LNCaP clone FGC (cell line): ENCODE data around the gene SLC27A3.
A peak's percentile ranks its signal among the peaks of the same experiment; 100 is the strongest.

Experiments
- DNase-seq: peaks from one replicate; pipeline ENCODE4 v3.0.0-alpha.2; 2011; ENCODE audit warnings: low read depth
- H3K4me3 ChIP-seq: 2 replicates; pipeline ENCODE4 v1.5.1; 2011; ENCODE audit warnings: mild to moderate bottlenecking, low read depth, low read length, control low read depth
- TF ChIP-seq, protein P1 (sequence below): IDR thresholded peaks from 2 replicates; pipeline ENCODE4 v1.5.1; 2012; ENCODE audit warnings: mild to moderate bottlenecking; ENCODE audit not compliant: control insufficient read depth, insufficient read depth; ENCODE audit errors: extremely low read depth

SLC27A3 gene

DNA sequence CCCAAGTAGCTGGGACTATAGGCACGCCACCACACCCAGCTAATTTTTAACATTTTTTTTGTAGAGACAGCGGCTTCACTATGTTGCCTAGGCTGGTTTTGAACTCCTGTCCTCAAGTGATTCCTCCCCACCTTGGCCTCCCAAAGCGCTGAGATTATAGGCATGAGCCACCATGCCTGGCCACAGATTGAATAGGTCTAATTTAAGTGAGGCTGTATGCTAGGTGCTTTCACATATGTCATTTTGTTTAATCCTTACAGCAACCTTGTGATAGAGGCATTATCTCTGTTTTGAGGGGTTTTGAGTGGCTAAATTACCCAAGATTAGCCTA is 40.2 kb upstream of the SLC27A3 start:
- DNase-seq = no peak
- no peak overlapping the region for H3K4me3 ChIP-seq
- TF ChIP-seq, protein P1, sequence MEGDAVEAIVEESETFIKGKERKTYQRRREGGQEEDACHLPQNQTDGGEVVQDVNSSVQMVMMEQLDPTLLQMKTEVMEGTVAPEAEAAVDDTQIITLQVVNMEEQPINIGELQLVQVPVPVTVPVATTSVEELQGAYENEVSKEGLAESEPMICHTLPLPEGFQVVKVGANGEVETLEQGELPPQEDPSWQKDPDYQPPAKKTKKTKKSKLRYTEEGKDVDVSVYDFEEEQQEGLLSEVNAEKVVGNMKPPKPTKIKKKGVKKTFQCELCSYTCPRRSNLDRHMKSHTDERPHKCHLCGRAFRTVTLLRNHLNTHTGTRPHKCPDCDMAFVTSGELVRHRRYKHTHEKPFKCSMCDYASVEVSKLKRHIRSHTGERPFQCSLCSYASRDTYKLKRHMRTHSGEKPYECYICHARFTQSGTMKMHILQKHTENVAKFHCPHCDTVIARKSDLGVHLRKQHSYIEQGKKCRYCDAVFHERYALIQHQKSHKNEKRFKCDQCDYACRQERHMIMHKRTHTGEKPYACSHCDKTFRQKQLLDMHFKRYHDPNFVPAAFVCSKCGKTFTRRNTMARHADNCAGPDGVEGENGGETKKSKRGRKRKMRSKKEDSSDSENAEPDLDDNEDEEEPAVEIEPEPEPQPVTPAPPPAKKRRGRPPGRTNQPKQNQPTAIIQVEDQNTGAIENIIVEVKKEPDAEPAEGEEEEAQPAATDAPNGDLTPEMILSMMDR = no peak

DNA sequence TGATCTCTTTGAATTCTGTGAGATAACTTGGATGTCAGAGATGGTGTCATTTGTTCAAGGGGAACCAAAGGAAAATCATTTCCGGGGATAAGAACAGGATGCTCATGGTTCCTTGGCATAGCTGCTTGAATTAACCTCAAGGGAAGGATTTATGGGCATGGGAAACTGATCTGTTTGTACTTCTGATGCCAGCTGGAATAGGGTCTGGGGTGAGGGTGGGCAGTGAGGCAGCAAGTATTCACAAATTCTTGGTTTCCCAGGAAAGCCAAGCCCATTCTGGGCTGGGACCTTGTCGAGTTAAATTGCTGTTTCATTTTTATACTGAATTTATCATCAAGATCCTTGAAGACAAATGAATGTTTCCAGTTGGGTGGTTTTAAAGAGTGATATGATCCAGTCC is 33.2 kb upstream of the SLC27A3 start:
- no peak overlapping the region for H3K4me3 ChIP-seq
- TF ChIP-seq, protein P1 = no peak
- DNase-seq = no peak

DNA sequence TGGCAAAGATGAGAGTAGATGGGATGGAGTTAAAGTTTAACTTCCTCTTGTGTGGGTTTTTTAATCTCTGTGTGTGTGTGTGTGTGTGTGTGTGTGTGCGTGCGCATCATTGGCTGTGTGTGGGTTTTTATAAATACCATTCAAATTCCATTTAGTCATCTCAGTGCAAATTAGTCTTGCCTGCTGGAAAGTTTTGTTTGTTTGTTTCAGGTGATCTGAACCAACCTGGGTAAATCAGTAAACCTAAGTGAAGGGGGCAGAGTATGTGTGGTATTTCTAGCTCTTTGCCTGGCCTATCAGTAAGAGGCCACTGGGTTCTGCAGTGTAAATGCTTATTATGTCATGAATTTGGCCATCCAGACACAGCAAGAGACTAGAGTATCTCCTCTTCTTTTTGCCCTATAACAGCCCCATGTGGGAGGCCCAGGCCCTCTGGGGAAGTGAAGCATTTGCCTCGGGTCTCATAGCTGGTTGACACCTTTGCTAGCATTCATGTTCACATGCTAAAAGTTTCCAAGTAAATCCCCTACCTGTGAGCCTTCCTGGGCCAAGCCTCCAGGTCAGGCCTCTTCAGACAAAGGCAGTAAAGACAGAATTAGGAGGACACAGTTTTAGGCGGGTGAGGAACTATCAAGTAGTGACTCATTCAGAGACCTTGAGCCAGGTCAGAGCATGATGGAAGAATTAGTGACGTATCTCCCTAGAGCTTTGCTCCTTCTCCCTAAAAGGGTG is 32.6 kb upstream of the SLC27A3 start:
- TF ChIP-seq, protein P1 = no peak
- no peak for DNase-seq
- no peak overlapping the region for H3K4me3 ChIP-seq

DNA sequence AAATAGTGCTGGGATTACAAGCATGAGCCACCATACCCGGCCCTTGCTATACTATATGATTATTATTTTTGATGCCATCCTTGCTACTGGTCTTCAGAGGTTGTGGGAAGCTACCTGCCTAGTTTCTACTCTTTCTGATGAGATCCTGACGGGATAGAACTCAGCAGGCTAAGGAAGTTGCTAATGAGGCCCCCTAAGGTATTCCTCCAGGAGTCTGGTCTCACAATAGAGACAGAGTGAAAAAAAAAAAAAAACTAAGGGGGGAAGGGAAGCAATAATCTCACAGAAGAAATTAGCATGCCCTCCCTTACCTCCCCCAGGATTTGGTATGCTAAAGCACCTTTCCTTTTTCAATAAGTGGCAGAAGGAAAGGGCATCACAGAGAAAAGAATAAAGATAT is 29.8 kb upstream of the SLC27A3 start:
- no peak for DNase-seq
- no peak overlapping the region for H3K4me3 ChIP-seq
- TF ChIP-seq, protein P1 = no peak

DNA sequence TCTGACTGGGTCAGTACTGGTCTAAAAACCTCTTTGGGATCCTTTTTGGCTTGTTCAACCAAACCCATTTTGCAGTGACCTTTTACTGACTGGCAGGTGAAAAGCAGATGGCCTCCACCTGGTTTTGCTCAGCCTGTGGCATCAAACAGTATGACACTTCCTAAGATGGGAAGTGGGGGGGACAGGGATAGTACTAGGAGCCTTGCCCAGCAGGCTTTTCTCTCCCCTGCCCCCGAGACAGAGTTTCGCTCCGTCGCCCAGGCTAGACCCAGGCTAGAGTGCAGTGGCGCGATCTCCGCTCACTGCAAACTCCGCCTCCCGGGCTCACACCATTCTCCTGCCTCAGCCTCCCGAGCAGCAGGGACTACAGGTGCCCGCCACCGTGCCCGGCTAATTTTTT is 29.0 kb upstream of the SLC27A3 start:
- DNase-seq = no peak
- no peak overlapping the region for H3K4me3 ChIP-seq
- TF ChIP-seq, protein P1 = no peak

DNA sequence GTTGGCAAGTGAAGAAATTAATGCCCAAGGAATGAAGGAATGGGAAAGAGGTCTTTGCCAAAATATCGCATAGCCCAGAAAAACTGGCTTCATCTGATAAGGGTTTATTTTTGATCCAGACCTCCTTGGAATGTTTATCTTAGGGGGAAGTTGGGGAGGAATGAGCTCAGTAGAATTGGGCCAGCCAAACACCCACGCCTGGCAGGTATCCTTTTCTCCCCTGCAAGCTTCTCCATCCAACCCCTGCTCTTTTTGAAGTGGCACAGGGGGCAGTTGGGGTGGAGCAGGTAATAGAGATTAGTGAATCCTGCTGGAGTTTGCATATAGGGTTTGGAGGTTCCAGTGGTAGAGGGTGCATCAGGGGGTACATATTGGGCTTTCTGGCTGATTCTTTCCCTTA is 26.3 kb upstream of the SLC27A3 start:
- TF ChIP-seq, protein P1 = no peak

DNA sequence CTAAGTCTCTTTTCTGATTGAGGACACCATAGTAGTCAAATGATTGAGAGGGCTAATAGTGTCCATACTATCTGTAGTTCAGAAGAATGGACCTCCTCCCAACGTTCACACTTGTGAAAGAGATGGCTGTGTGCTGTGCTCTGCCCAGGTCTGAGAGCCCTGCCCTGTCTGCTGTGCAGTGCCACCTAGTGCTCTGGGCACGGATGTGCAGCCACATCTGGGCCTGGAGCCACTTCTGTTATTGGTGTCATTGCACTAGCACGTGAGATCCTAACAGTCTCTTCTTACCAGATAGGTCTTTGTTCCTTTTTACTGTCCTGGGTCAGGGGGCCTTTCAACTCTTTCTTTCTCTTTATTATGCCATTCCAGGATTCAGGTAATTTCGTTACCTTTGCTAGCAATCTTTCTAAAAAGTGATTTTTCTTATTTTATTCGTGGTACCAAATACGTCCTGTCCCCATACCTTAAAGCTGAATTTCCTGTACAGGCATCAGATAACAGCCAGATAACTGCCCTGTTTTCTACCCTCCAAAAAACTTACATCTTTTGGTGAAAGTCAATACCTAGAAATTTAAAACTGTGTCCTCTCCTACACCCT is 25.7 kb upstream of the SLC27A3 start:
- peak; percentile 61 for DNase-seq
- TF ChIP-seq, protein P1 = peak; percentile 99
- H3K4me3 ChIP-seq = no peak overlapping the region

More for the DNA sequence above, 26.3 kb upstream of the SLC27A3 start:
- DNase-seq = no peak
- H3K4me3 ChIP-seq = no peak overlapping the region
